Measurements from ENCODE around the gene SELENOV.

DNA sequence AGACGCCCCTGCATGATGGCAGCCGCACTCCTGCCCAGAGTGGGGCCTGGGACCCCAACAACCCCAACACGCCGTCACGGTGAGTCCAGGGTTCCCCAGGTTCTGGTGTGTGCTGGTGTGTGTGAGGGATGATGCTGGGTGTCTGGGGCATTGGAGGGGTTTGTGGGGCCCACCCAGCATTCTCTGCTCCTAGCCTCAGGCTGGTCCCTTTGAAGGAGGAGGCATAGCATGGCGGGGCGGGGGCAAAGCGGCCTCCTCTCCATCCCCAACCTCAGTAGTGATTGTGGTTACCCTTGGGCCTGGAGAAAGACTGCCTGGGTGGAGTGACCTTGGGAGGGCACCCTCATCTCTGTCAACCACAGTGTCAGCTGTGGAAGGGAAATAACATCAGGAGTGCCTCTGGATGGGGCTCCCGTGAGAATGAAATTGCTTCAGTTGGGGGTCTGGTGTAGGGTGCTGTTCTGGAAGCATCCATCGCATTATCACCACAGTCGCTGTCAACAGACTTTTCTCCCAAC, 41.4 kb upstream of the SELENOV start:
- TF ChIP-seq, protein P1, sequence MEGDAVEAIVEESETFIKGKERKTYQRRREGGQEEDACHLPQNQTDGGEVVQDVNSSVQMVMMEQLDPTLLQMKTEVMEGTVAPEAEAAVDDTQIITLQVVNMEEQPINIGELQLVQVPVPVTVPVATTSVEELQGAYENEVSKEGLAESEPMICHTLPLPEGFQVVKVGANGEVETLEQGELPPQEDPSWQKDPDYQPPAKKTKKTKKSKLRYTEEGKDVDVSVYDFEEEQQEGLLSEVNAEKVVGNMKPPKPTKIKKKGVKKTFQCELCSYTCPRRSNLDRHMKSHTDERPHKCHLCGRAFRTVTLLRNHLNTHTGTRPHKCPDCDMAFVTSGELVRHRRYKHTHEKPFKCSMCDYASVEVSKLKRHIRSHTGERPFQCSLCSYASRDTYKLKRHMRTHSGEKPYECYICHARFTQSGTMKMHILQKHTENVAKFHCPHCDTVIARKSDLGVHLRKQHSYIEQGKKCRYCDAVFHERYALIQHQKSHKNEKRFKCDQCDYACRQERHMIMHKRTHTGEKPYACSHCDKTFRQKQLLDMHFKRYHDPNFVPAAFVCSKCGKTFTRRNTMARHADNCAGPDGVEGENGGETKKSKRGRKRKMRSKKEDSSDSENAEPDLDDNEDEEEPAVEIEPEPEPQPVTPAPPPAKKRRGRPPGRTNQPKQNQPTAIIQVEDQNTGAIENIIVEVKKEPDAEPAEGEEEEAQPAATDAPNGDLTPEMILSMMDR (IDR thresholded peaks at IDR 0.05) = no peak
- no peak for TF ChIP-seq POLR2A (IDR thresholded peaks at IDR 0.05)
